22Rv1 (cell line): ENCODE data around the gene FOXJ2.

ENCODE experiments used
- CTCF ChIP-seq: fragments of 450-650 bp; IDR thresholded peaks from 2 replicates; pipeline ENCODE4 v1.5.1; 2017; ENCODE audit warnings: mild to moderate bottlenecking
- ZFX ChIP-seq: fragments of 450-650 bp; IDR thresholded peaks from 2 replicates; pipeline ENCODE4 v1.6.1; 2017; ENCODE audit warnings: antibody characterized with exemption, borderline replicate concordance

DNA sequence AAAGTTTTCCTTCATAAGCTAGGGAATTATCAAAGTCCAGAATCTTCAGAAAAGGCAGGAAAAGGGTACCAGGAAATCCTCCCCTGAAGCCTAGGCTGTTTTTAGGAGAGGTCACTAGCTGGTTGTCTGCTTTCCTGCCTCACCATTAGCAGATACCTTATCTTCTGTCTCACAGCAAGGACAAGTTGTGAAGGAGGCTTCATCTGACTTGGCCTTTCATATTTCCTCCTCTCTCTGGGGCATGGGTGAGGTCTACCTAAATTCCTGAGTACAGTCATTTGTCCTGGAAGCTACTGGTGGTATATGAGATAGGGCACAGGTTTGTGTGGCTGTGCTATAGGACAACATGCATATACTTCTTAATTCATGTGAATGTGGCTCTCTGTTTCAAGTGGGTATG lies 2.3 kb downstream of the FOXJ2 start:
- TF ChIP-seq CTCF, result no peak
- TF ChIP-seq ZFX, result no peak
